Fibroblast of lung (primary cell): ENCODE measurements around the gene KNCN. TPM values are rescaled to one million over a fixed set of nuclear protein-coding genes. Genes with fewer than 3 reads are reported as not detected.

Experiments
- DNase-seq, 2 donors: peaks; one replicate each; pipeline versions ENCODE4 v3.0.0 to v3.0.0-alpha.2; 2010; ENCODE audit warnings: low read depth in 2 of 2
- H2AFZ ChIP-seq: 2 replicates; pipeline ENCODE4 v1.5.1; 2012; ENCODE audit warnings: low read length, control low read depth, inconsistent platforms
- H3K27ac ChIP-seq: 2 replicates; pipeline ENCODE4 v1.5.1; 2011; ENCODE audit warnings: low read length, control low read depth; ENCODE audit not compliant: insufficient read depth
- H3K27me3 ChIP-seq: 2 replicates; pipeline ENCODE4 v1.5.1; 2011; ENCODE audit warnings: mild to moderate bottlenecking, low read length; ENCODE audit not compliant: control insufficient read depth, insufficient read depth
- H3K36me3 ChIP-seq: 2 replicates; pipeline ENCODE4 v1.5.1; 2011; ENCODE audit warnings: low read length; ENCODE audit not compliant: control insufficient read depth, insufficient read depth
- H3K4me1 ChIP-seq: 2 replicates; pipeline ENCODE4 v1.5.1; 2011; ENCODE audit warnings: low read length; ENCODE audit not compliant: control insufficient read depth, insufficient read depth; ENCODE audit errors: extremely low read depth
- H3K4me2 ChIP-seq: 2 replicates; pipeline ENCODE4 v1.5.1; 2011; ENCODE audit warnings: low read length, control low read depth; ENCODE audit not compliant: insufficient read depth; ENCODE audit errors: extremely low read depth
- H3K4me3 ChIP-seq, 4 experiments: fragments of 200-600 bp in 1 of 4; sonication (generic) in 1 of 4; replicated peaks in 1 of 4; 2 replicates each; pipeline ENCODE4 v1.5.1; 2011 to 2016; ENCODE audit warnings: low read length in 4 of 4, low read depth in 3 of 4, mild to moderate bottlenecking in 3 of 4, control low read depth in 2 of 4, inconsistent platforms in 1 of 4, mixed read lengths in 1 of 4; ENCODE audit not compliant: insufficient read depth in 1 of 4; ENCODE audit errors: control extremely low read depth in 1 of 4
- H3K79me2 ChIP-seq: 2 replicates; pipeline ENCODE4 v1.5.1; 2012; ENCODE audit warnings: mild to moderate bottlenecking, low read length, inconsistent platforms; ENCODE audit not compliant: control insufficient read depth, insufficient read depth
- H3K9ac ChIP-seq: 2 replicates; pipeline ENCODE4 v1.5.1; 2011; ENCODE audit warnings: mild to moderate bottlenecking, low read length, control low read depth; ENCODE audit not compliant: insufficient read depth
- H3K9me3 ChIP-seq: 2 replicates; pipeline ENCODE4 v1.5.1; 2012; ENCODE audit warnings: low read depth, low read length; ENCODE audit not compliant: control insufficient read depth, insufficient read depth
- H4K20me1 ChIP-seq: 2 replicates; pipeline ENCODE4 v1.5.1; 2011; ENCODE audit warnings: low read length; ENCODE audit not compliant: control insufficient read depth, insufficient read depth; ENCODE audit errors: extremely low read depth
- CTCF ChIP-seq, 2 donors: IDR thresholded peaks in 1 of 2; conservative IDR thresholded peaks in 1 of 2; 1 replicate in 1 of 2; 2 replicates in 1 of 2; pipeline ENCODE4 v1.5.1; 2011 to 2012; ENCODE audit warnings: low read length in 2 of 2, control low read depth in 1 of 2, inconsistent platforms in 1 of 2, low read depth in 1 of 2, mild to moderate bottlenecking in 1 of 2
- EZH2 ChIP-seq: IDR thresholded peaks from 2 replicates; pipeline ENCODE4 v1.5.1; 2012; ENCODE audit warnings: low read length, control low read depth, mild to moderate bottlenecking; ENCODE audit errors: missing control alignments
- polyA plus RNA-seq, 2 donors: library from polyadenylated mRNA; depleted of rRNA in 1 of 2; stranded (reverse) in 1 of 2; unstranded in 1 of 2; fragments of >200 nt; gene quantifications; 2 replicates each; pipeline ENCODE4 v1.2.1, GENCODE V29; 2011 to 2012; ENCODE audit warnings: missing spikeins in 1 of 2
- total RNA-seq: library from RNA; depleted of rRNA; stranded (reverse); fragments of >200 nt; gene quantifications from 2 replicates; pipeline ENCODE4 v1.2.1, GENCODE V29; 2014

KNCN gene
- total and polyA plus RNA-seq, 2 donors (not counting 1 experiment from before 2014, with no cell fraction given): not detected

DNA sequence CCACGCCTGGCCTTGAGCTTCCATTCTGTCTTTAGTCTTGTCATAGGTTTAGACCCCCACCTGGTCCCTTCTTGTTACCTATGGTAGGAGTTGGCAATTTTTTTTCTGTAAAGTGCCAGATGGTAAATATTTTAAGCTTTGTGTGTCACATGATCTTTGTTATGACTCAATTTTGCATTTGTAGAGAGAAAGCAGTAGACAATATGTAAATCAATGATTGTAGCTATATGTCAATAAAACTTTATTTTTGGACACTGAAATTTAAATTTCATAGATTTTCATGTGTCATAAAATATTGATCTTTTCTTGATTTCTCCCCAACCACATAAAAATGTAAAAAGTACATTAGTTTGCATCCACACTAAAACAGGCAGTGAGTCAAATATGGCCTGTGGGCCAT is 44.6 kb upstream of the KNCN start:
- no peak overlapping the region for H3K9ac ChIP-seq
- no peak overlapping the region for H3K4me3 ChIP-seq
- no peak for DNase-seq
- no peak overlapping the region for H3K4me2 ChIP-seq
- H2AFZ ChIP-seq: no peak overlapping the region
- TF ChIP-seq CTCF (conservative IDR thresholded peaks at IDR 0.05 in 1 of 2, IDR thresholded peaks at IDR 0.05 in 1 of 2; ENCODE audit: low read depth in 1 of 2, low read length in 2 of 2): no peak
- TF ChIP-seq EZH2: no peak
- H3K27ac ChIP-seq: no peak overlapping the region
- no peaks in the 10 kb centered on the region for H3K9me3 ChIP-seq
- no peaks in the 10 kb centered on the region for H4K20me1 ChIP-seq
- peaks cover 4% of the 10 kb centered on the region for H3K36me3 ChIP-seq
- no peaks in the 10 kb centered on the region for H3K79me2 ChIP-seq
- no peaks in the 10 kb centered on the region for H3K27me3 ChIP-seq
- H3K4me1 ChIP-seq: peaks cover 2% of the 10 kb centered on the region

GRCh38 chr1:46595127-46595526 is 43.7 kb upstream of the KNCN start:
- DNase-seq: no peak
- Histone ChIP-seq H4K20me1 (no peaks in the 10 kb centered on the region), H3K9ac (no peak overlapping the region), H3K36me3 (peaks cover 5% of the 10 kb centered on the region), H2AFZ (no peak overlapping the region), H3K27me3 (no peaks in the 10 kb centered on the region), H3K27ac (no peak overlapping the region), H3K4me2 (no peak overlapping the region), H3K79me2 (no peaks in the 10 kb centered on the region), H3K9me3 (no peaks in the 10 kb centered on the region), H3K4me3 (no peak overlapping the region), H3K4me1 (peaks cover 2% of the 10 kb centered on the region)
- TF ChIP-seq CTCF (conservative IDR thresholded peaks at IDR 0.05 in 1 of 2, IDR thresholded peaks at IDR 0.05 in 1 of 2; ENCODE audit: low read depth in 1 of 2, low read length in 2 of 2): no peak
- no peak for TF ChIP-seq EZH2

DNA sequence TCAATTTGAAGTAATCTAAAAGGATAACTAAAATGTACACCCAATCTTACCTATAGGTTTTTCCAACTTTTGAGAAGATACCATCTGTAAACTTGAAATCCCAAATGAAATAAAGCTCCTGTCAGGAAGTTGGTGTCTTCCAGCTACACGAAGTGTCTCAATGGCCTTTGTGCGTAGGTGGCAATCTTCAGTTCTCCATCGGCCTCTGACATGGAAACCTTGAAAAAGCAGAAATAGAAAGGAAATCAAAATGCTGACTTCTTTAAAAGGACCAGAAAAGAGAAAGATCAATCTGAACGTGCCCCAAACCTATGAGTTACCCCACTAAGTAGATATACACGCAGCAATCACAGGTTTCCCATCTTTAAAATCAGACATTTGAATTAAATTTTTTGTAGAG is 42.6 kb upstream of the KNCN start:
- H3K9ac ChIP-seq: no peak overlapping the region
- no peaks in the 10 kb centered on the region for H3K27me3 ChIP-seq
- no peaks in the 10 kb centered on the region for H3K4me1 ChIP-seq
- H3K79me2 ChIP-seq: no peaks in the 10 kb centered on the region
- peaks cover 7% of the 10 kb centered on the region for H3K36me3 ChIP-seq
- no peak overlapping the region for H3K27ac ChIP-seq
- no peak overlapping the region for H3K4me2 ChIP-seq
- no peaks in the 10 kb centered on the region for H3K9me3 ChIP-seq
- H4K20me1 ChIP-seq: no peaks in the 10 kb centered on the region
- no peak for TF ChIP-seq CTCF (conservative IDR thresholded peaks at IDR 0.05 in 1 of 2, IDR thresholded peaks at IDR 0.05 in 1 of 2; ENCODE audit: low read depth in 1 of 2, low read length in 2 of 2)
- TF ChIP-seq EZH2: no peak
- DNase-seq: no peak
- no peak overlapping the region for H3K4me3 ChIP-seq
- H2AFZ ChIP-seq: no peak overlapping the region
